Left kidney (tissue), 1 donor: ENCODE results near the gene AGL. TPM values are rescaled to one million over a fixed set of nuclear protein-coding genes. Genes with fewer than 3 reads are reported as not detected.

Experiments used
- polyA plus RNA-seq: library from polyadenylated mRNA; unstranded; fragments of 120-200 nt; gene quantifications from one replicate; pipeline ENCODE4 v1.2.1, GENCODE V29; 2013; ENCODE audit not compliant: insufficient read length

Gene AGL
- polyA plus RNA-seq, 1 donor = 34.3 TPM

Other genes with a start within 250 kb of the AGL start
- gene PALMD, start 204.2 kb upstream of the AGL start, polyA plus RNA-seq = 2.6 TPM
- 10.7 TPM for gene FRRS1, start 83.7 kb upstream of the AGL start, polyA plus RNA-seq
- 41.7 TPM for gene SLC35A3, start 119.6 kb downstream of the AGL start, polyA plus RNA-seq